ENCODE results near the gene LRRTM4.

LRRTM4 gene

GRCh38 chr2:77521931-77522470 is at the start of gene LRRTM4:
Gene LRRTM4 (minus strand): TSS chr2:77522376.
- DNase-seq = no peak

GRCh38 chr2:77571545-77571944 is 49.4 kb upstream of the LRRTM4 start:
- no peak for DNase-seq

GRCh38 chr2:77567723-77568122 is 45.5 kb upstream of the LRRTM4 start:
- DNase-seq = no peak

GRCh38 chr2:77566582-77566981 is 44.4 kb upstream of the LRRTM4 start:
- no peak for DNase-seq

- DNase-seq = no peak
Observed at GRCh38 chr2:77566131-77566530, 44.0 kb upstream of the LRRTM4 start.

GRCh38 chr2:77552956-77553355 is 30.8 kb upstream of the LRRTM4 start:
- DNase-seq = no peak

- no peak for DNase-seq
Observed at GRCh38 chr2:77538031-77538430, 15.9 kb upstream of the LRRTM4 start.

- no peak for DNase-seq
Observed at GRCh38 chr2:77522888-77523287, 712 bp upstream of the LRRTM4 start.

GRCh38 chr2:77521548-77521891 is 656 bp downstream of the LRRTM4 start:
- DNase-seq = no peak

GRCh38 chr2:77520641-77521547 is 1.3 kb downstream of the LRRTM4 start:
- DNase-seq = no peak

- DNase-seq = no peak
Observed at GRCh38 chr2:77519888-77520506, 2.2 kb downstream of the LRRTM4 start.

- DNase-seq = no peak
Observed at GRCh38 chr2:77519164-77519887, 2.9 kb downstream of the LRRTM4 start.

- no peak for DNase-seq
Observed at GRCh38 chr2:77518311-77518710, 3.9 kb downstream of the LRRTM4 start.

GRCh38 chr2:77513191-77513590 is 9.0 kb downstream of the LRRTM4 start:
- DNase-seq = no peak

- no peak for DNase-seq
Observed at GRCh38 chr2:77512507-77512906, 9.7 kb downstream of the LRRTM4 start.

GRCh38 chr2:77508511-77508910 is 13.7 kb downstream of the LRRTM4 start:
- no peak for DNase-seq

GRCh38 chr2:77507657-77508056 is 14.5 kb downstream of the LRRTM4 start:
- DNase-seq = no peak

GRCh38 chr2:77488141-77488540 is 34.0 kb downstream of the LRRTM4 start:
- no peak for DNase-seq

GRCh38 chr2:77487074-77487803 is 34.9 kb downstream of the LRRTM4 start:
- DNase-seq = no peak

- DNase-seq = no peak
Observed at GRCh38 chr2:77484026-77484425, 38.1 kb downstream of the LRRTM4 start.

GRCh38 chr2:77479895-77480294 is 42.3 kb downstream of the LRRTM4 start:
- no peak for DNase-seq

- DNase-seq = no peak
Observed at GRCh38 chr2:77479395-77479794, 42.8 kb downstream of the LRRTM4 start.

GRCh38 chr2:77470096-77470495 is 52.1 kb downstream of the LRRTM4 start:
- no peak for DNase-seq

All from NCI-H2107 (cell line).